ENCODE measurements around the gene CABLES2. TPM values are rescaled to one million over a fixed set of nuclear protein-coding genes. Genes with fewer than 3 reads are reported as not detected.

CABLES2 gene
- polyA plus RNA-seq, 1 experiment, result 4.8 TPM

DNA sequence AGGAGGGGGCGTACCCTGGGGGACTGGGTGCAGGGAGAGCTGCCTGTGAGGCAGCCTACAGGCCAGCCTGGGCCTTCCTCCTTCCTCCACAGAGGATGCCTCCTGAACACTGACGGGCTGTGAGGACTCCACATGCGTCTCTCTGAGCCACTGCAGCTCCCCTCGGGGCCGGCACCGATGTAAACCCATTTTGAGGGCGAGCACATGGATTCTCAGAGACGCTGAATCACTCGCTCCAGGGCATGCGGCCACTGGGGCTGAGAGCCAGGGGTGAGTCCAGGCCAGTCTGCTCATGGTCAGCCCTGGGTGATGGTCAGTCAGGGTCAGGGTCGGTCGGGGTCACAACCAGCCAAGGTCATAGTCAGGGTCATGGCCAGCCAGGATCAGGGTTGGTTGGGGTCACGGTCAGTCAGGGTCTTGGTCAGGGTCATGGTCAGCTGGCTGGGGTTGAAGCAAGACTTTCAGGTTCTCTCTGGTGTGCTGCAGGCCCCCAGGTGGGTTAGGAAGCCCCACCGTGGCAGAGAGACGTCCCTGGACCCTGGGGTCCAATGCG is 35.0 kb upstream of the CABLES2 start:
- peaks cover 4% of the 10 kb centered on the region for H3K27me3 ChIP-seq (ENCODE audit: control insufficient read depth, insufficient read depth, low read length)
- DNase-seq (ENCODE audit: low read depth), result no peak
- no peak for TF ChIP-seq CTCF (IDR thresholded peaks at IDR 0.05; ENCODE audit: insufficient read depth, low read depth, low read length)
- no peaks in the 10 kb centered on the region for H3K36me3 ChIP-seq (ENCODE audit: control insufficient read depth, insufficient read depth, low read length)
- ChIA-PET POLR2A (no interaction called here), CTCF (interaction anchor here (1.1 kb wide), 1 partner anchor 60 kb away, joined by 3 read pairs; no protein-coding TSS in a partner anchor)
- no peak overlapping the region for H3K4me3 ChIP-seq (ENCODE audit: low read depth, low read length)

DNA sequence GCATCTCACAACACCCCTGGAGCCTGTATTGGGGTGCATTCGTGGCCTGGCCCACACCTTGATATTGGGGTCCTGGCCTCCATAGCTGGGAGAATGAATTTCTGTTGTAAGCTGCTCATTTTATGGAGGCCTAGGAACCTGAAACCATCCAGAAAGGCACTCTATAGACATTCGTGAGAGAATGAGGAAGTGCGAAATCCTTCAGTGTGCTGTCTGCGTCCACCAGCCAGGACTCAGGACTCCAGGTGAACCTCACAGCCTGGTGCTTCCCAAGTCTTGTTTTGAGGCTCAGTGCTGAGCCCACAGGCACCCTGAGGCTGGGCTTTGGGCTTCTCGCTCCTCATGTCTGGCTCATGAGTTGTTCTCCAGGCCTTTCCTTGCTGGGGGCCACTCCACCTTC is 32.1 kb upstream of the CABLES2 start:
- Histone ChIP-seq H3K4me3 (ENCODE audit: low read depth, low read length) (no peak overlapping the region), H3K36me3 (ENCODE audit: control insufficient read depth, insufficient read depth, low read length) (no peaks in the 10 kb centered on the region), H3K27me3 (ENCODE audit: control insufficient read depth, insufficient read depth, low read length) (peaks cover 9% of the 10 kb centered on the region)
- no peak for DNase-seq (ENCODE audit: low read depth)
- ChIA-PET CTCF (no interaction called here), POLR2A (no interaction called here)
- TF ChIP-seq CTCF (IDR thresholded peaks at IDR 0.05; ENCODE audit: insufficient read depth, low read depth, low read length), result no peak

DNA sequence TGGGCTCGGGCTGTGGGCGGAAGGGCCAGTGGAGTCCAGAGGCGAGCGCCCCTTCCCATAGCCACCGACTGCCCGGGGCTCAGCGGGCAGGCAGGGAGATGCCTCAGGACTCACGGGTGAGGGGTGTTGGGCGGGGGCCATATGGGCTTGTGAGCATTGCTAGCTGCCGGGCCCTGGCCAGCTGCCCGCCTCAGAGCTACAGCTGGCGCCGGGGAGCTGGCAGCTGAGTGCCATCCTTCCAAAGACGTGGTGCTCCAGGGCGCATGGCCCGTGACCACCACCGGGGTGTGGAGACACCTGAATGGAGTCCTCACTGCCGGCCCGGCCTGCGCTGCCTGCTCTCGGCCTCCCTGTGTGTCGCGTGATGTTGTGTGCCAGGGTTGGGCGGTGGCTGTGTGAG is 30.8 kb upstream of the CABLES2 start:
- ChIA-PET POLR2A (no interaction called here), CTCF (no interaction called here)
- no peaks in the 10 kb centered on the region for H3K36me3 ChIP-seq (ENCODE audit: control insufficient read depth, insufficient read depth, low read length)
- H3K27me3 ChIP-seq (ENCODE audit: control insufficient read depth, insufficient read depth, low read length), result peaks cover 14% of the 10 kb centered on the region
- no peak overlapping the region for H3K4me3 ChIP-seq (ENCODE audit: low read depth, low read length)
- DNase-seq (ENCODE audit: low read depth), result no peak
- TF ChIP-seq CTCF (IDR thresholded peaks at IDR 0.05; ENCODE audit: insufficient read depth, low read depth, low read length), result no peak

GRCh38 chr20:62437496-62437895 is 30.4 kb upstream of the CABLES2 start:
- DNase-seq (ENCODE audit: low read depth), result no peak
- no peak for TF ChIP-seq CTCF (IDR thresholded peaks at IDR 0.05; ENCODE audit: insufficient read depth, low read depth, low read length)
- H3K27me3 ChIP-seq (ENCODE audit: control insufficient read depth, insufficient read depth, low read length), result peaks cover 14% of the 10 kb centered on the region
- ChIA-PET POLR2A (no interaction called here), CTCF (no interaction called here)
- no peaks in the 10 kb centered on the region for H3K36me3 ChIP-seq (ENCODE audit: control insufficient read depth, insufficient read depth, low read length)
- H3K4me3 ChIP-seq (ENCODE audit: low read depth, low read length), result no peak overlapping the region

DNA sequence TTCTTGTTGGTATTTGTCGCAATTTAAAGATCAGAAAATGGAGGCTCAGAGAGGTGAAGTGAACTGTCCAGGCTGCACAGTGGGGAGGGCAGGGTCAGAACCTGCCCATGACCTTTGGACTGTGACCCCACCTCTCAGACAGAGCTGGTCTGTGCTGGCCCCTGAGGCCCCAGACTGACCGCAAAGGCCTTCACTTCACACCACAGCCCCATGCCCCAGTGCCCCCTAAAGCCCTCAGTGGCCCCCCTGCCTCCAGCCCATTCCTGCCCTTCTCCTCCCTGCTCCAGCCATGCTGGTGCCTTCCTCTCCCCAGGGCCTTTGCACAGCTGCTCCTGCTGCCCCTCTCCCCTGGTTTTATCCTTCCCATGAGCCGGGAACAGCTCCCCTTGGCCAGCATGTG is 29.6 kb upstream of the CABLES2 start:
- H3K4me3 ChIP-seq (ENCODE audit: low read depth, low read length), result no peak overlapping the region
- ChIA-PET POLR2A (no interaction called here), CTCF (interaction anchor here (0.5 kb wide), 1 partner anchor 219 kb away, joined by 3 read pairs; no protein-coding TSS in a partner anchor)
- no peaks in the 10 kb centered on the region for H3K36me3 ChIP-seq (ENCODE audit: control insufficient read depth, insufficient read depth, low read length)
- TF ChIP-seq CTCF (IDR thresholded peaks at IDR 0.05; ENCODE audit: insufficient read depth, low read depth, low read length), result no peak
- H3K27me3 ChIP-seq (ENCODE audit: control insufficient read depth, insufficient read depth, low read length), result peaks cover 18% of the 10 kb centered on the region
- no peak for DNase-seq (ENCODE audit: low read depth)

Measured in BJ (cell line).